ENCODE results near the gene TM4SF4. TPM values are rescaled to one million over a fixed set of nuclear protein-coding genes. Genes with fewer than 3 reads are reported as not detected.

Gene TM4SF4
- total RNA-seq, 2 donors from 2014 or later, result 1.1 to 4.5 TPM

GRCh38 chr3:149507491-149508324 is 33.2 kb downstream of the TM4SF4 start:
- Histone ChIP-seq H3K4me3 (no peak overlapping the region), H3K9me3 (no peaks in the 10 kb centered on the region), H3K27ac (no peak overlapping the region), H3K9ac (ENCODE audit: low read depth in 2 of 2, low read length in 2 of 2) (no peak overlapping the region), H3K27me3 (no peaks in the 10 kb centered on the region), H3K4me1 (no peaks in the 10 kb centered on the region), H3K36me3 (no peaks in the 10 kb centered on the region)
- intact Hi-C loops (cut with DNase I), result no loop called here
- TF ChIP-seq, protein P1, sequence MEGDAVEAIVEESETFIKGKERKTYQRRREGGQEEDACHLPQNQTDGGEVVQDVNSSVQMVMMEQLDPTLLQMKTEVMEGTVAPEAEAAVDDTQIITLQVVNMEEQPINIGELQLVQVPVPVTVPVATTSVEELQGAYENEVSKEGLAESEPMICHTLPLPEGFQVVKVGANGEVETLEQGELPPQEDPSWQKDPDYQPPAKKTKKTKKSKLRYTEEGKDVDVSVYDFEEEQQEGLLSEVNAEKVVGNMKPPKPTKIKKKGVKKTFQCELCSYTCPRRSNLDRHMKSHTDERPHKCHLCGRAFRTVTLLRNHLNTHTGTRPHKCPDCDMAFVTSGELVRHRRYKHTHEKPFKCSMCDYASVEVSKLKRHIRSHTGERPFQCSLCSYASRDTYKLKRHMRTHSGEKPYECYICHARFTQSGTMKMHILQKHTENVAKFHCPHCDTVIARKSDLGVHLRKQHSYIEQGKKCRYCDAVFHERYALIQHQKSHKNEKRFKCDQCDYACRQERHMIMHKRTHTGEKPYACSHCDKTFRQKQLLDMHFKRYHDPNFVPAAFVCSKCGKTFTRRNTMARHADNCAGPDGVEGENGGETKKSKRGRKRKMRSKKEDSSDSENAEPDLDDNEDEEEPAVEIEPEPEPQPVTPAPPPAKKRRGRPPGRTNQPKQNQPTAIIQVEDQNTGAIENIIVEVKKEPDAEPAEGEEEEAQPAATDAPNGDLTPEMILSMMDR (IDR thresholded peaks at IDR 0.05), result no peak
- DNase-seq, result no peak

DNA sequence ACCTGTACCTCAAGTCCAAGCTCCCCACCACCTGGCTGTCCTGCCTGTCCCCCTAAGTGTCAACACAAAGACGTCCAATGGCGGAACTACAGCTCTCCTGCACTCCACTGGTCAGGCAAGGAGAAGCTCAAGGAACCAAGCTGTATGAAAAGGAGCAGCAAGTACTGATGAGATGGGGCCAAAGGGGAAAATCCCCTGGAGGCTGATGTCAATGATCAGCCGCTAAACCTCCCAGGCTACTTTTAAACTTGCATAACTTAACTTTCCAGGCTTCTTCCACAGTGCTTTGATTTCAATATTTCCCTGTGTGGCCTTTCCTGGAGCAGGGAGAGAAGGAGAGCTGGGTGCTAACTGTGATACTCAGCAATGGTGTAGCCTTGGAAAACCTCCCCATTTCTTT is 35.0 kb downstream of the TM4SF4 start:
- TF ChIP-seq, protein P1 (IDR thresholded peaks at IDR 0.05), result no peak
- no peak overlapping the region for H3K4me3 ChIP-seq
- H3K36me3 ChIP-seq, result no peaks in the 10 kb centered on the region
- H3K9ac ChIP-seq (ENCODE audit: low read depth in 2 of 2, low read length in 2 of 2), result no peak overlapping the region
- no peaks in the 10 kb centered on the region for H3K27me3 ChIP-seq
- H3K27ac ChIP-seq, result no peak overlapping the region
- H3K9me3 ChIP-seq, result no peaks in the 10 kb centered on the region
- H3K4me1 ChIP-seq, result no peaks in the 10 kb centered on the region
- intact Hi-C loops (cut with DNase I), result no loop called here
- no peak for DNase-seq

DNA sequence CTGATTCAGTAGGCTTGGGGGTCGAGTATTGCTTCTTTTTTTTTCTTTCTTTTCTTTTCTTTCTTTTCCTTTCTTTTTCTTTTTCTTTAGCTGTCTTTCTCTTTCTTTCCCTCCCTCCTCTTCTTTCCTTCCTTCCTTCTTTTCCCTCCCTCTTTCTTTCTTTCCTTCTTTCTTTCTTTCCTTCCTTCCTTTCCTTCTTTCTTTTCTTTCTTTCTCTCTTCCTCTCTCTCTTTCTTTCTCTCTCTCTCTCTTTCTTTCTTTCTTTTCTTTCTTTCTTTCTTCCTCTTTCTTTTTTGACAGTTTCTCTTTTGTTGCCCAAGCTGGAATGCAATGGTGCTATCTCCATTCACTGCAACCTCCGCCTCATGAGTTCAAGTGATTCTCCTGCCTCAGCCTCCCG is 36.0 kb downstream of the TM4SF4 start:
- Histone ChIP-seq H3K36me3 (no peaks in the 10 kb centered on the region), H3K27me3 (no peaks in the 10 kb centered on the region), H3K9ac (ENCODE audit: low read depth in 2 of 2, low read length in 2 of 2) (no peak overlapping the region), H3K4me1 (no peaks in the 10 kb centered on the region), H3K4me3 (no peak overlapping the region), H3K27ac (no peak overlapping the region), H3K9me3 (no peaks in the 10 kb centered on the region)
- TF ChIP-seq, protein P1 (IDR thresholded peaks at IDR 0.05), result no peak
- intact Hi-C loops (cut with DNase I), result loop anchor here (5.0 kb wide), 1 partner anchor 262 kb away; no protein-coding TSS in a partner anchor
- no peak for DNase-seq

DNA sequence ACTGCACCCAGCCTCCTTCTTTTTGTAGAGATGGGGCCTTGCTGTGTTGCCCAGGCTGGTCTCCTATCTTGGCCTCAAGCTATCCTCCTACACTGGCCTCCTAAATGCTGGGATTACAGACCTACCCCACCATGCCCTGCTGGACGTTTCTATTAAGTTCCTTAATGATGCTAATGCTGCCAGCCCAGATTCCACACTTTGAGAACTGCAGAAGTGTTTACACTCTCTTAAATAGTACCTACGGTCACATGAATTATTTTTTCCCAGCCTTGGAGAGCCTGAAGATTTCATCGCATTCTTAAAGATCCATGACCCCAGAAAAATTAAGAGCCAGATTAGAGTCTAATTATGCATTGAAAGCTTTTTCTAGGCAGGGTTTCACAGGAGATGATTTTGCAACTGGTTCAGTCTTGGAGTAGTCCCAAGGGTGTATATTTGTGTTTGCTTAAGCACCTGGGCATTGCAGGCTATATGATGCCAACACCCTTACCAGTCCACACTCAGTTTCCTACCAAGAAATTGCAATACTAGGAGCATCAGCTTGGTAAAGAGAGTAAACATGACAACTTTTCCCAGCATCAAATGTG is 36.6 kb downstream of the TM4SF4 start:
- DNase-seq, result no peak
- Histone ChIP-seq H3K4me3 (no peak overlapping the region), H3K9ac (ENCODE audit: low read depth in 2 of 2, low read length in 2 of 2) (no peak overlapping the region), H3K27me3 (no peaks in the 10 kb centered on the region), H3K27ac (no peak overlapping the region), H3K36me3 (no peaks in the 10 kb centered on the region), H3K4me1 (no peaks in the 10 kb centered on the region), H3K9me3 (no peaks in the 10 kb centered on the region)
- TF ChIP-seq, protein P1 (IDR thresholded peaks at IDR 0.05), result no peak
- intact Hi-C loops (cut with DNase I), result loop anchor here (5.0 kb wide), 1 partner anchor 261 kb away; no protein-coding TSS in a partner anchor

DNA sequence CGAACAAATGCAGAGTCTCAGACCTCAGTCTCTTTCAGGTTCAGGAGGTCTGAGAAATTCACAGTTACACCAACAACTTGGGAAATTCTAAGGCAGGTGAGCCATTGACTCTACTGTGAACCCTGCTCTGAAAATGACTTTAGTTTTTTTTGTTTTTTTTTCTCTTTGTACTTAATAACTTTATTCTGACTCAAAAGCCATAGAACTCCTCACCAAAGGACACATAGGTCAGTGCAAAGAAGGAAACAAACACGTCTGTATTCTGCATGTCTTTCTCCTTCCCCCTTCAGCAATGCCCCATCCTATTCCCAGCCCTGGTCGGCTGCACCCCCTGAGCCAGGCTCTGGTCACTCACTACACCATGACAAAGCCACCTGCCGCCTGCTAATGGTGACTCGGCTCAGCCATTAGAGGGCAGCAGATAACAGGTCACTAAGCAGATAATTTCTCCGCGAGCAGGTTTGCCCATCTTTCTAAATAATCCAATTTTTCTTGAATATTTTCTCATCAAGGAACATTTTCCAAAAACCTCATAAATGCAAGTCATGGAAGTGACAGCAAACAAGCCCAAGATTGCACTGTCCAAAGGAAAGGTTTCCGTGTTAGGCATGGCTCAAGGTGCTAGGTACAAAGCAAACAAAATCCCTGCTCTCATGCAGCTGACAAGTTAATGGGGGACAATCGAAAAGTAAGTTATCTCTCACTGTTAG is 37.7 kb downstream of the TM4SF4 start:
- no peaks in the 10 kb centered on the region for H3K27me3 ChIP-seq
- H3K4me3 ChIP-seq, result no peak overlapping the region
- no peaks in the 10 kb centered on the region for H3K4me1 ChIP-seq
- H3K36me3 ChIP-seq, result no peaks in the 10 kb centered on the region
- intact Hi-C loops (cut with DNase I), result loop anchor here (2.0 to 5.0 kb wide), 2 partner anchors 205 to 260 kb away; no protein-coding TSS in a partner anchor
- no peak overlapping the region for H3K27ac ChIP-seq
- no peaks in the 10 kb centered on the region for H3K9me3 ChIP-seq
- TF ChIP-seq, protein P1 (IDR thresholded peaks at IDR 0.05), result peak; percentile 78
- no peak overlapping the region for H3K9ac ChIP-seq (ENCODE audit: low read depth in 2 of 2, low read length in 2 of 2)
- peak; percentile 60 for DNase-seq
